Esophagus squamous epithelium (tissue), 4 donors: ENCODE measurements around the gene SOAT2.

Experiments
- CTCF ChIP-seq, 6 experiments: fragments of 450-650 bp in 4 of 6; fragments of 200-600 bp in 2 of 6; sonication (generic) in 2 of 6; IDR thresholded peaks; one replicate each; pipeline ENCODE4 v1.5.1; 2016 to 2019; ENCODE audit warnings: antibody characterized with exemption in 6 of 6, mild to moderate bottlenecking in 4 of 6, moderate library complexity in 4 of 6
- POLR2A ChIP-seq, 4 donors: fragments of 450-650 bp; IDR thresholded peaks; one replicate each; pipeline ENCODE4 v1.6.1; 2017; ENCODE audit warnings: antibody characterized with exemption in 4 of 4, mild to moderate bottlenecking in 4 of 4, moderate library complexity in 3 of 4

- TF ChIP-seq CTCF (IDR thresholded peaks at IDR 0.05) (no peak), POLR2A (IDR thresholded peaks at IDR 0.05) (peak in 3 of 4 donors; percentile 68 to 94 (median 90))
Observed at GRCh38 chr12:53079226-53080117, 23.8 kb upstream of the SOAT2 start, which contains the start of gene SPRYD3.
